Right renal pelvis (tissue), 4 donors: ENCODE results near the gene DUSP3. TPM values are rescaled to one million over a fixed set of nuclear protein-coding genes. Genes with fewer than 3 reads are reported as not detected.

Experiments used
- DNase-seq, 4 donors: peaks; one replicate each; pipeline ENCODE4 v3.0.0-alpha.2; 2013; ENCODE audit warnings: low read depth in 4 of 4, low spot score in 3 of 4, missing footprints in 1 of 4
- polyA plus RNA-seq, 4 donors: library from polyadenylated mRNA; unstranded; fragments of 120-200 nt; gene quantifications; one replicate each; pipeline ENCODE4 v1.2.1, GENCODE V29; 2013; ENCODE audit not compliant: insufficient read length in 4 of 4

DUSP3 gene
- polyA plus RNA-seq, 4 donors: 60.3 to 62.1 (median 61.6) TPM

DNA sequence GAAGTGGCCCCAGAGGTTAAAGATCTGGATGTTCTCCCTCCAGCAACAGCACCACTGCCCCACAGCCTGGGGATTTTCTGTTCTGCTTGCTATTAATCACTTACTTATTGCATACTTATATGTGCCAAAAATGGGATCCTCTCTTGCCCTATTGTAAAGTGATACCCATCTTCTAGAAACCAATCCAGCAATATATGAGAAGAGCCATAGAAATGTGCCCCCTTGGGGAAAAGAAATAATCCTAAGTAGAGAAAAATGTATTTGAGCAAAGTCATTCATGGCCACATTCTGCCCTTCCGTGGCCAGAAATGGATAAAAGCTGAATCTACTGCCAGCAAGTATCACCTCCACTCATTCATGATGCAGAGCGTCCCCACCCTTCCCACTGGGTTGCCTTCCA, 41.1 kb downstream of the DUSP3 start:
- no peak for DNase-seq

- DNase-seq: no peak
Measured at GRCh38 chr17:43736389-43736788, 42.4 kb downstream of the DUSP3 start.

GRCh38 chr17:43734376-43734775, 44.4 kb downstream of the DUSP3 start:
- no peak for DNase-seq

GRCh38 chr17:43733956-43734355, 44.8 kb downstream of the DUSP3 start:
- DNase-seq: no peak

- DNase-seq: no peak
Measured at GRCh38 chr17:43732958-43733357, 45.8 kb downstream of the DUSP3 start.

- no peak for DNase-seq
Measured at GRCh38 chr17:43728081-43728480, 50.7 kb downstream of the DUSP3 start.

DNA sequence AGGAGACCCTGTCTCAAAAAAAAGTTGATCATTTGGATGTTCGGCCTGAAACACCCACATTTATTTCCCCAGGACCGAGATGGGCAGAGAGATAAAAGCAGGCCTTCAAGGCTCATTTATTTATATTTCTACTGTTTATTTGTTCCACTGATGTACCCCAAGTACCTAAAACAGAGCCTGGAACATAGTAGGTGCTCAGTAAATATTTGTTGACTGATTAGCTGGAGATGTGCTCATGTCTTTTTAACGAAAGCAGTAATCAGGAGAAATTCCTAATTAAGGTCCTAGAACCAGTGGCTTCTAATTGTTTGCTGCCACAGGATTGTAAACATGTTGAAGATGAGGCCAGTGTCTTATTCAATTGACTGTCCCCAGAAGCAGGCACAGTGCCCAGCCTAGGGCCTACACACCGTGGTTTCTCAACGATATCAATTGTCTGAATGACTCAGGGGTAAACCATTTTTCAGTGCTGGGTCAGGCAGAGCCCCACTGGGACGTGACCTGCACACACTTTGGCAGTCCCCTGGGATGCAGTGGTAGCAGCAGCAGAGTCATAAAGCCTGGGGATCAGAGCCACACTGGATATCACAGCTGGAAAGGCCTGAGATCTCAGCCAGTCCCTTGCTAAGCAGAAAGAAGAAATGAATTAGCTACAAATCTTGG, 54.9 kb downstream of the DUSP3 start:
- DNase-seq: no peak

- no peak for DNase-seq
Measured at GRCh38 chr17:43722870-43723665, 55.7 kb downstream of the DUSP3 start.

- DNase-seq: no peak
Measured at GRCh38 chr17:43722269-43722619, 56.5 kb downstream of the DUSP3 start.

GRCh38 chr17:43721537-43722268, 57.1 kb downstream of the DUSP3 start:
- DNase-seq: no peak

GRCh38 chr17:43720311-43721060, 58.3 kb downstream of the DUSP3 start:
- DNase-seq: peak; percentile 42 to 63 (median 52)

GRCh38 chr17:43719578-43719977, 59.2 kb downstream of the DUSP3 start:
- no peak for DNase-seq

- no peak for DNase-seq
Measured at GRCh38 chr17:43718544-43718943, 60.2 kb downstream of the DUSP3 start.

- DNase-seq: no peak
Measured at GRCh38 chr17:43717913-43718312, 60.9 kb downstream of the DUSP3 start.

Other genes starting within 250 kb of the DUSP3 start
- 10 to 100 TPM; 32.7 to 41.2 (median 37.2) TPM for gene ETV4, start 232.6 kb downstream of the DUSP3 start, polyA plus RNA-seq
- 10 to 100 TPM in 3 of 4 donors, 1 to 10 TPM in 1; 7.1 to 15.1 (median 13.2) TPM for gene MEOX1, start 117.1 kb downstream of the DUSP3 start, polyA plus RNA-seq
- gene SOST, start 20.2 kb downstream of the DUSP3 start, polyA plus RNA-seq: 10 to 100 TPM; 54.7 to 79.6 (median 62.8) TPM
- gene CFAP97D1, start 1.5 kb upstream of the DUSP3 start, polyA plus RNA-seq: under 1 TPM in 1 of 4 donors, not detected in 3; 0.06 TPM
- 1 to 10 TPM; 6.1 to 8.5 (median 7.6) TPM for gene MPP3, start 54.2 kb upstream of the DUSP3 start, polyA plus RNA-seq
- gene CD300LG, start 68.2 kb upstream of the DUSP3 start, polyA plus RNA-seq: 1 to 10 TPM in 1 of 4 donors, under 1 TPM in 3; 0.98 to 1.5 (median 0.99) TPM
- 1 to 10 TPM; 5.7 to 7.5 (median 5.9) TPM for gene MPP2, start 128.6 kb upstream of the DUSP3 start, polyA plus RNA-seq
- under 1 TPM in 2 of 4 donors, not detected in 2; 0.34 to 0.65 TPM for gene PPY, start 163.5 kb upstream of the DUSP3 start, polyA plus RNA-seq
- gene PYY, start 175.0 kb upstream of the DUSP3 start, polyA plus RNA-seq: under 1 TPM; 0.15 to 0.39 (median 0.23) TPM
- 1 to 10 TPM; 2.1 to 4.7 (median 2.5) TPM for gene NAGS, start 225.6 kb upstream of the DUSP3 start, polyA plus RNA-seq
- gene TMEM101, start 236.0 kb upstream of the DUSP3 start, polyA plus RNA-seq: 10 to 100 TPM; 34.5 to 49.8 (median 39.4) TPM